Tibial artery (tissue), 4 donors: ENCODE data around the gene DCUN1D1.

ENCODE experiments used
- DNase-seq, 2 donors: peaks; one replicate each; pipeline ENCODE4 v3.0.0-alpha.2; 2019
- H3K27ac ChIP-seq, 2 donors: fragments of 200-600 bp; sonication (generic) in 1 of 2; 1 replicate in 1 of 2; 2 replicates in 1 of 2; pipeline ENCODE4 v1.5.1; 2018 to 2019; ENCODE audit warnings: mild to moderate bottlenecking in 1 of 2
- H3K27me3 ChIP-seq, 2 donors: fragments of 200-600 bp; sonication (generic) in 1 of 2; one replicate each; pipeline versions ENCODE4 v1.5.1 to v1.6.0; 2016 to 2019
- H3K36me3 ChIP-seq, 3 donors: fragments of 200-600 bp; sonication (generic) in 2 of 3; one replicate each; pipeline ENCODE4 v1.5.1; 2016 to 2019; ENCODE audit warnings: mild to moderate bottlenecking in 2 of 3
- H3K4me1 ChIP-seq, 4 donors: fragments of 200-600 bp; sonication (generic) in 2 of 4; 1 replicate in 3 of 4; 2 replicates in 1 of 4; pipeline ENCODE4 v1.5.1; 2016 to 2019
- H3K4me3 ChIP-seq, 2 donors: fragments of 200-600 bp; sonication (generic) in 1 of 2; 1 replicate in 1 of 2; 2 replicates in 1 of 2; pipeline ENCODE4 v1.5.1; 2018 to 2019; ENCODE audit warnings: mild to moderate bottlenecking in 2 of 2
- H3K9me3 ChIP-seq, 3 donors: fragments of 200-600 bp; sonication (generic) in 1 of 3; one replicate each; pipeline ENCODE4 v1.5.1; 2016 to 2019
- CTCF ChIP-seq, 2 experiments: fragments of 200-600 bp in 1 of 2; fragments of 450-650 bp in 1 of 2; IDR thresholded peaks; one replicate each; pipeline ENCODE4 v1.5.1; 2017 to 2019; ENCODE audit warnings: antibody characterized with exemption in 2 of 2, mild to moderate bottlenecking in 1 of 2, moderate library complexity in 1 of 2
- intact Hi-C: fragments of 100-400 bp; cut with DNase I; formaldehyde crosslinking; loops from one replicate; pipeline ENCODE4 v1.15.0; 2023; ENCODE audit warnings: low total_unique reads

DCUN1D1 gene

GRCh38 chr3:182957676-182958266, 22.6 kb downstream of the DCUN1D1 start:
- intact Hi-C loops = no loop called here
- no peak for TF ChIP-seq CTCF (IDR thresholded peaks at IDR 0.05)
- no peak for DNase-seq
- H3K4me1 ChIP-seq = peaks cover 0 to 9% (median 4%) of the 10 kb centered on the region in 4 donors
- H3K4me3 ChIP-seq = no peak overlapping the region
- no peaks in the 10 kb centered on the region for H3K9me3 ChIP-seq
- H3K36me3 ChIP-seq = peaks cover 8 to 16% (median 13%) of the 10 kb centered on the region in 3 donors
- H3K27ac ChIP-seq = no peak overlapping the region
- H3K27me3 ChIP-seq = no peaks in the 10 kb centered on the region

GRCh38 chr3:182957226-182957625, 23.1 kb downstream of the DCUN1D1 start:
- no peak overlapping the region for H3K27ac ChIP-seq
- DNase-seq = no peak
- H3K36me3 ChIP-seq = peaks cover 9 to 21% (median 11%) of the 10 kb centered on the region in 3 donors
- intact Hi-C loops = no loop called here
- no peaks in the 10 kb centered on the region for H3K9me3 ChIP-seq
- H3K27me3 ChIP-seq = no peaks in the 10 kb centered on the region
- H3K4me1 ChIP-seq = peaks cover 0 to 3% (median 1%) of the 10 kb centered on the region in 4 donors
- H3K4me3 ChIP-seq = no peak overlapping the region
- no peak for TF ChIP-seq CTCF (IDR thresholded peaks at IDR 0.05)

- no peak for TF ChIP-seq CTCF (IDR thresholded peaks at IDR 0.05)
- Histone ChIP-seq H3K9me3 (no peaks in the 10 kb centered on the region), H3K4me3 (no peak overlapping the region), H3K27ac (no peak overlapping the region), H3K36me3 (peaks cover 9 to 23% (median 11%) of the 10 kb centered on the region in 3 donors), H3K27me3 (no peaks in the 10 kb centered on the region), H3K4me1 (no peaks in the 10 kb centered on the region)
- DNase-seq = no peak
- intact Hi-C loops = no loop called here
These were observed 25.6 kb downstream of the DCUN1D1 start for GRCh38 chr3:182954553-182955235.

GRCh38 chr3:182949688-182950087, 30.6 kb downstream of the DCUN1D1 start:
- Histone ChIP-seq H3K27ac (no peak overlapping the region), H3K9me3 (no peaks in the 10 kb centered on the region), H3K4me3 (no peak overlapping the region), H3K27me3 (no peaks in the 10 kb centered on the region), H3K4me1 (no peaks in the 10 kb centered on the region), H3K36me3 (peaks cover 24 to 42% (median 30%) of the 10 kb centered on the region in 3 donors)
- TF ChIP-seq CTCF (IDR thresholded peaks at IDR 0.05) = no peak
- DNase-seq = no peak
- intact Hi-C loops = no loop called here

GRCh38 chr3:182948305-182948704, 32.0 kb downstream of the DCUN1D1 start:
- no peaks in the 10 kb centered on the region for H3K4me1 ChIP-seq
- H3K9me3 ChIP-seq = no peaks in the 10 kb centered on the region
- intact Hi-C loops = no loop called here
- no peak for TF ChIP-seq CTCF (IDR thresholded peaks at IDR 0.05)
- no peak for DNase-seq
- H3K4me3 ChIP-seq = no peak overlapping the region
- H3K36me3 ChIP-seq = peaks cover 24 to 45% (median 35%) of the 10 kb centered on the region in 3 donors
- no peak overlapping the region for H3K27ac ChIP-seq
- no peaks in the 10 kb centered on the region for H3K27me3 ChIP-seq
